ENCODE results near the gene AKAP9.
A peak's percentile ranks its signal among the peaks of the same experiment; 100 is the strongest.

Gene AKAP9

GRCh38 chr7:92119213-92119759, 178.6 kb downstream of the AKAP9 start:
- TF ChIP-seq CTCF (IDR thresholded peaks at IDR 0.05) = no peak

GRCh38 chr7:92121681-92122080, 181.0 kb downstream of the AKAP9 start:
- TF ChIP-seq CTCF (IDR thresholded peaks at IDR 0.05) = no peak

- no peak for TF ChIP-seq CTCF (IDR thresholded peaks at IDR 0.05)
Measured at GRCh38 chr7:92131093-92131492, 190.4 kb downstream of the AKAP9 start.

- no peak for TF ChIP-seq CTCF (IDR thresholded peaks at IDR 0.05)
Measured at GRCh38 chr7:92131764-92132330, 191.2 kb downstream of the AKAP9 start.

GRCh38 chr7:92133133-92133736, 192.6 kb downstream of the AKAP9 start:
- no peak for TF ChIP-seq CTCF (IDR thresholded peaks at IDR 0.05)

- peak; percentile 94 for TF ChIP-seq CTCF (IDR thresholded peaks at IDR 0.05)
Measured at GRCh38 chr7:92133737-92134270, 193.1 kb downstream of the AKAP9 start.

GRCh38 chr7:92134271-92135051, 193.8 kb downstream of the AKAP9 start, which contains the start of gene CYP51A1:
CYP51A1 (minus strand) TSS chr7:92134477; CDS start chr7:92134364, 113 bp downstream.
- TF ChIP-seq CTCF (IDR thresholded peaks at IDR 0.05) = no peak

All from LNCAP (cell line).